GM06990 (cell line): ENCODE results near the gene CCM2L.
A peak's percentile ranks its signal among the peaks of the same experiment; 100 is the strongest.

Source experiments
- DNase-seq: peaks from one replicate; pipeline ENCODE4 v3.0.0-alpha.2; 2011; ENCODE audit not compliant: insufficient read length; ENCODE audit errors: extremely low read depth
- H3K27me3 ChIP-seq: replicated peaks from 2 replicates; pipeline ENCODE4 v1.6.0; 2011; ENCODE audit warnings: low read length; ENCODE audit not compliant: control insufficient read depth, insufficient read depth
- H3K36me3 ChIP-seq: 2 replicates; pipeline ENCODE4 v1.5.1; 2011; ENCODE audit warnings: low read length; ENCODE audit not compliant: control insufficient read depth, insufficient read depth
- H3K4me3 ChIP-seq: replicated peaks from 2 replicates; pipeline ENCODE4 v1.5.1; 2011; ENCODE audit warnings: low read depth, mild to moderate bottlenecking, control low read depth, low read length
- TF ChIP-seq, protein P1 (sequence below): IDR thresholded peaks from 2 replicates; pipeline ENCODE4 v1.5.1; 2011; ENCODE audit warnings: low read length, control low read depth, mild to moderate bottlenecking, inconsistent platforms; ENCODE audit not compliant: insufficient read depth, poor library complexity, severe bottlenecking

The CCM2L gene

DNA sequence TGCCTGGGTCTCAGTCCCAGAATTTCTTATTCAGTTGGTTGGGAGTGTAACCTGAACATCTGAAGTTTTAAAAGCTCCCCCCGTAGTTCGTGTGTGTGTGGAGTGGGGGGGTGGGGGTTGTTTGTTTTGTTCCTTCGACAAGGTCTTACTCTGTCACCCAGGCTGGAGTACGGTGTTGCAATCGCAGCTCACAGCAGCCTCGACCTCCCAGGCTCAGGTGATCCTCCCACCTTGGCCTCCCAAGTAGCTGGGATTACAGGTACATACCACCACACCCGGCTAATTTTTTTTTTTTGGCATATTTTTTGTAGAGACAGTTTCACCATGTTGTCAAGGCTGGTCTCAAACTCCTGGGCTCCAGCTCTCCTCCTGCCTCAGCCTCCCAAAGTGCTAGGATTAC lies 3.1 kb downstream of the CCM2L start:
- Histone ChIP-seq H3K36me3 (no peaks in the 10 kb centered on the region), H3K27me3 (no peaks in the 10 kb centered on the region; the same call in 1 of the 2 replicates), H3K4me3 (no peak overlapping the region)
- no peak for DNase-seq
- TF ChIP-seq, protein P1, sequence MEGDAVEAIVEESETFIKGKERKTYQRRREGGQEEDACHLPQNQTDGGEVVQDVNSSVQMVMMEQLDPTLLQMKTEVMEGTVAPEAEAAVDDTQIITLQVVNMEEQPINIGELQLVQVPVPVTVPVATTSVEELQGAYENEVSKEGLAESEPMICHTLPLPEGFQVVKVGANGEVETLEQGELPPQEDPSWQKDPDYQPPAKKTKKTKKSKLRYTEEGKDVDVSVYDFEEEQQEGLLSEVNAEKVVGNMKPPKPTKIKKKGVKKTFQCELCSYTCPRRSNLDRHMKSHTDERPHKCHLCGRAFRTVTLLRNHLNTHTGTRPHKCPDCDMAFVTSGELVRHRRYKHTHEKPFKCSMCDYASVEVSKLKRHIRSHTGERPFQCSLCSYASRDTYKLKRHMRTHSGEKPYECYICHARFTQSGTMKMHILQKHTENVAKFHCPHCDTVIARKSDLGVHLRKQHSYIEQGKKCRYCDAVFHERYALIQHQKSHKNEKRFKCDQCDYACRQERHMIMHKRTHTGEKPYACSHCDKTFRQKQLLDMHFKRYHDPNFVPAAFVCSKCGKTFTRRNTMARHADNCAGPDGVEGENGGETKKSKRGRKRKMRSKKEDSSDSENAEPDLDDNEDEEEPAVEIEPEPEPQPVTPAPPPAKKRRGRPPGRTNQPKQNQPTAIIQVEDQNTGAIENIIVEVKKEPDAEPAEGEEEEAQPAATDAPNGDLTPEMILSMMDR = no peak

- no peak for DNase-seq
- no peaks in the 10 kb centered on the region for H3K36me3 ChIP-seq
- H3K4me3 ChIP-seq = no peak overlapping the region
- TF ChIP-seq, protein P1 = peak; percentile 22
- peaks cover 4% of the 10 kb centered on the region for H3K27me3 ChIP-seq
Measured at GRCh38 chr20:32017711-32018251, 7.5 kb downstream of the CCM2L start.

DNA sequence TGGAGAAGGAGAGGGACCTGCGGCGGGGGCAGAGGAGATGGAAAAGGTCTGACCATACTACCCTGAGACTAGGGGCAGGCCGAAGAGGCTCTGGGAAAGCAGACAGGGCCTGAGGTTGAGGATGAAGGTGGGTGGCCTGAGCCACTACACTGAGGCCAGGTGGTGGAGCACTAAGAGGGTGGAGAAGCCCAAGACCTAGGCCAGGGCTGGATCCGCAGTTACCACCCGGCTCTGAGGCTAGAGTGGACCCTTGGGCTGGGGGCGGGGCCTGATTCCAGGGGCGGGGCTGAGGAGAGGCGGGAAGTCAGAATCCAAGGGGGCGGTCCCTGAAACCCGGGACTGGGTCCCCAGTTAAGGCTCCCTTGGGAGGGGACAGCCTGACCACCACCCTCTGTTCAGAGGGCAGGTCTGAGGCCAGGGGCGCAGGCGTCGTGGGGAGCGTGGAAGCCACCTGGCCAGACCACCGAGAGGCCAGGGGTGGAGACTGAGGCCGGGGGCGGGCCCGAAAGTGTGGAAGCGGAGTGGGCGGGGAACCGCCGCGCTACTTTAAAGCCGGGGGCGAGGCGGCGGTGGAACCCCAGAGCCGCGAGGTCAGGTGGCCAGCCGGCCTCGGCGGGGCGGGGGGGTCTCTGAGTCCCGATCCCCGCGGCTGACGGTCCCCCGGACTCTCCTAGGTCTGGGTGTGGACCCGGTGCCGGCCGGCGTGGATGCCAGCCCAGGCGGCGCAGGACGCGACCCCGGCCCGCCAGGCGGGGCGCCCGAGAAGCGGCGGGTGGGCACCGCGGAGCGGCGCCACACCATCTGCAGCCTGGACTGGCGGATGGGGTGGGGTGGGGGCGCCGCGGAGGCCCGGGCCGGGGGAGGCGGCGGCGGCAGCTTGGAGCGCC lies 8.3 kb downstream of the CCM2L start:
- peak overlapping the region; percentile 50 for H3K4me3 ChIP-seq
- no peaks in the 10 kb centered on the region for H3K36me3 ChIP-seq
- peaks cover 4% of the 10 kb centered on the region for H3K27me3 ChIP-seq
- TF ChIP-seq, protein P1 = no peak
- DNase-seq = no peak

DNA sequence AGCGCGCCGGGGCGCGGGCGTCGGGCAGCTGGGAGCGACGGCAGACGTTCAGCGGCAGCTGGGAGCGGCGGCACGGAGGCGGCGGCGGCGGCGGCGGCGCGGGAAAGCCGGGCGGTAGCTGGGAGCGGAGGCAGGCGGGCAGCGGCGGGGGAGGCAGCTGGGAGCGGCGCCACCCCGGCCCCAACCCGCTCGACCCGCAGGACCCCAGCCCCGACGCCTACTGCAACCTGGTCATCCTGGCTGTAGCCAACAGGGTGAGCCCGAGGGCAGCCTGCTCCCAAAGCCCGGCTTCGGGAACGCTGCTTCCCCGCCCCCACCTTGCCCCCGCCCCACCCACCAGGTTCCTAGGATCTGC lies 8.9 kb downstream of the CCM2L start:
- H3K4me3 ChIP-seq = no peak overlapping the region
- peaks cover 4% of the 10 kb centered on the region for H3K27me3 ChIP-seq
- no peak for DNase-seq
- TF ChIP-seq, protein P1 = no peak
- no peaks in the 10 kb centered on the region for H3K36me3 ChIP-seq

DNA sequence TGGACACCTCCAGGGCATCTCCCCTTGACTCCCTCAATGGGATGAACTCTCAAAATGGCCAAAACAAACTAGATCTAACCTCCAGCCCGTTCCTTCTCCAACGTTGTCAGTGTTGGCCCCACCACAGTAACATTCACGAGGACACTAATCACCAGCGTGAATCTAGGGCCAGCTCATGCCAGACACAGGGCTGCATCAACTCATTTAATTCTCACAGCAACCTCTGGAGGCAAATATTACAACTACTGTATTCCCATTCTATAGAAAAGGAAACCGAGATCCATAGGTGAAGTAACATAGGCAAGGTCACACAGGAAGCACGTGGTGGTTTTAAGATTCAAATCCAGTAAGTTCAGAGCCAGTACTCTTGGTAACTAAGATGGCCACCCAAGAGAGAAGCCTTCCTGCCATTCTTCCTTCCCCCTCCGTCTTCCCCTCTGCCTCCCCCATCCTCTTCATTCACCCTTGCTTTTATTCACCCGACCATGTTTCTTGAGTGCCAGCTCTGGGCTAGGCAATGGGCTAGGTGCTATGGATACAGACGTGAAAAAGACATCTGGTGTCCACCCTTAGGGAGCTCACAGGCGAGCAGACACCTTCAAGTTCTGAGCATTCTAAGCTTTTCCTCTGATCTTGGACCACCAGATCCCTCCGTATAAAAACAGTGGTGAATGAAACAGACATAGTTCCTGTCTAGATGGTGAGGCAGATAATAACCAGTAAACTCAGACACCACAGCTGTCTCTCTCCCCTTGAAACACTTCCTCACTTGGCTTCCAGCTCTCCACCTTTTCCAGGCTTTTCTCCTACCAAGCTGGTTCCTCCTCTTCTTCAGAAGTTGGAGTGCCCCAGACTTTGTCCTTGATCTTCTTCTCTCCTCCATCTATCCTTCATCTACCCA lies 9.6 kb downstream of the CCM2L start:
- Histone ChIP-seq H3K36me3 (no peaks in the 10 kb centered on the region), H3K4me3 (no peak overlapping the region), H3K27me3 (peaks cover 4% of the 10 kb centered on the region)
- TF ChIP-seq, protein P1 = no peak
- no peak for DNase-seq
